Measurements from ENCODE around the gene ABHD1.

- TF ChIP-seq TAF1 (IDR thresholded peaks at IDR 0.05; ENCODE audit: borderline replicate concordance, insufficient read depth, low read length) (no peak), POLR2AphosphoS5 (IDR thresholded peaks at IDR 0.05; ENCODE audit: low read depth, low read length) (no peak)
These were observed 55.9 kb downstream of the ABHD1 start for GRCh38 chr2:27179344-27180000.

Data from PFSK-1 (cell line).